GM21529 (cell line): ENCODE data around the gene RARA.

Experiments
- ATAC-seq: cut with Tn5 transposase; IDR thresholded peaks from one replicate; pipeline ENCODE4 v1.9.1; 2021; ENCODE audit not compliant: unreplicated experiment

RARA gene

DNA sequence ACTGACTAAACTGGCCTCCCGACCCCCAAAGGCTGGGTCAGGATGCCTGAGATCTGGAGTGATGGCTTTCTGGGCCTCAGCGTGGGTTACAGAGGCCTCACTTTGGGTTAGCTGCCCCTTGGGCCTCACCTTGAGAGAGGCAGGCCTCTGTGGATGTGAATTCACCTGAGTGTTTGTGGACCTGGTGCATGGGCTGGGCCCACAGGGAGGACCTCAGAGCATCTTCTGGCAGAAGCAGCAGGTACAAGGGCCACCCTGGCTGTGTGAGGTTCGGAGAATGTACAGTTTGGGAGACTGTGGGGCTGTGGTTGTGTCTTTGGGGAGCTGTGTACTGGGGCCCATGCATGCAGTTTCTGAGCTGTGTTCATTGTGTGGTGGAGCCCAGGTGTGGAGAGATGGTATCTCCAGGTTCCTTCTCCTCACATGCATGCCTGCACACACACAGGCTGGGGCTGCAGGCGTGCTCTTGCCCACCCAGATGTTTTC, 18.3 kb downstream of the RARA start:
- ATAC-seq = no peak

GRCh38 chr17:40327735-40328385, 18.9 kb downstream of the RARA start:
- no peak for ATAC-seq

DNA sequence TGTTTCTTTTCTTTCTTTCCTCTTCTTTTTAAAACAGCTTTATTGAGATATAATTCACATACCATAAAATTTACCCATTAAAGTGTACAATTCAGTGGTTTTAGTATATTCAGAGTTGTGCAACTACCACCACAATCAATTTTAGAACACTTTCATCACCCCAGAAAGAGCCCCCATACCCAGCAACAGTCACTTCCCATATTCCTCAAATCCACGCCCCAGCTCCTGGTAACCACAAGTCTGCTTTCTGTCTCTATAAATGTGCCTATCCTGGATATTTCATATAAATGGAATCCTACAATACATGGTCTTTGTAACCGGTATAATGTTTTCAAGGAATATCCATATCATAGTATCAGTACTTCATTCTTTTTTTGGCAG, 19.4 kb downstream of the RARA start:
- ATAC-seq = no peak

DNA sequence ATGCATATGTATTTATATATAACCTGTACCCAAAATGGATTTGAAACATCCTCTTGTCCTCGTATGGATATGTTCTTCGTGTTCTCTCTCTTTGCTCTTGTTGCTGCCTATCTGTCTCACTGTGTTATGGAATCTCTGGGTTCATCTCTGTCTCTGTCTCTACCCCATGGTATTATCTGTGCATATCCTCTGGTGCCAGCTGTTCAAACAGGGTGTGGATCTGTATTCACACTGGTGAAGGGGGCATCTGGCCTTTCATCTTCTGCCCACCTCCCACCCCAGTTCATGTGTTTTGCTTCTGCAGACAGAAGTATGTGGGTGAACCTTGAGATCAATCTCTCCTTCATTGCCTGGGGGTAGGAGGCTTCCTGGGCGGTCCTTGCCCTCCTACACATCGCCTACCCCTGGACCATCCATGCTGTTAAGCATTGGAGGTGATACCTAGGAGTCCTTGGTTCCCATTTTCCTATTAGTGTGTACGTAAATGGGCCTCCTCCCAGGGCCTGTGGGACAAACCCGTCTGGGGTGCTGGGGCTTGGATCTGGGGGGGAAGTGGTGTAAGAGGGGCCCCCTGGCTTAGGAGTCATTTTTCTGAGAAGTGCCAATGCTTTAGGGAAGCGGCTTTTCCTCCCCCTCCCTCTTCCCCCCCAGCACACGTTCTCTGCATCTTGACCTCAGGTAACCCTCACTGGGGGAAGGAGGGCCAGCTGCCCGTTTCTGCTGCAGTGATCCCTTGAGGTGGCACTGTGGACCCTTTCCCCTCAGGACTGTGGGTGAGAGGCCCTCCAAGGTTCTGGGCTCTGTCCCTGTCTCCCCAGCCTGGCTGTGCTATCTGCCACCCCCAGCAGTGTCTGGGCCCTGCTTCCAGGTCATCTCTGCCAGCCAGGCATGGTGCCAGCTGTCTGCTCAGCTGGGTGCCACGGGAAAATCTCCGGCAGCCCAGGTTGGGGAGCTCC, 21.1 kb downstream of the RARA start:
- ATAC-seq = no peak

- ATAC-seq = no peak
Observed at GRCh38 chr17:40330850-40331470, 22.0 kb downstream of the RARA start.

DNA sequence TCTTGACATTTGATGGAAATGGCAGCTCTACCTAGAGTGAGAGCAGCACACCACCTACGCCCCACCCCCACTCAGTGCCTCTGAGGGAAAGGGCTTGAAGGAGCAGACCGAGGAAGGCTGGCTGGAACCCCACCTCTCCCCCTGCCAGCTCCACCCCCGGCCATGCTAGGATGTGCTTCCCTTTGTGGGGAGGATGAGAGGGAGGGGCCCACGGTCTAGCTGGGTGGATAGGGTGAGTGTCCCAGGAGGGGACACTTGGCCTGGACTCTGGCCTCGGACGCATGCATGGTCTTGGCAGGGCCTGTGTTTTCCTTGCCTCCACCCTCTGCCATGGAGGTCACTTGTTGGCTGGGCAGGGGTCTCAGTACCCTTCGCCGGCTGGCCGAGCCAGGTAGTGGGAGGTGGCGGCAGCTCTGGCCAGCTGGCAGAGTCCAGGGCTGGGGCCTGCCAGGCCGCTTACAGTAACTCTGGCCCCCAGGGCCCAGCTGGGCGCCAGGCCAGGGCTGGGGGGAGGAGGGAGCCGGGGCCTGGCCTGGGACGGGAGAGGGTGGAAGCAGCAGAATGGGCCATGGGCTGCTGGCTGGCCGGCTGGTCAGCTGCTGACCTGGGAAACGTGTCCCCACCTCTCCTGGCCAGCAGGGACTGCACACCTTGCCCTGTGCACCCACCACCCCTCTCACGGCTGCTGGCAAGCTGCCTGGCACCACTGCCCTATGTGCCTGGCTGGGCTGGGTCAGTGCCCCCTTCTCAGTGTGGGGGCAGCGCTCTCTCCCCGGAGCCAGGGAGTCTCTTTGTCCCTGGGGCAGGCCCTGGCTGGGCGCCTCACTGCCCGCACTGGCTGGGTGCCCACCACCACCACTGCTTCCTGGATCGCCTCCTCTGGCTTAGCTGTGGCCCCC, 23.0 kb downstream of the RARA start:
- no peak for ATAC-seq

- no peak for ATAC-seq
Observed at GRCh38 chr17:40333781-40334448, 24.9 kb downstream of the RARA start.

DNA sequence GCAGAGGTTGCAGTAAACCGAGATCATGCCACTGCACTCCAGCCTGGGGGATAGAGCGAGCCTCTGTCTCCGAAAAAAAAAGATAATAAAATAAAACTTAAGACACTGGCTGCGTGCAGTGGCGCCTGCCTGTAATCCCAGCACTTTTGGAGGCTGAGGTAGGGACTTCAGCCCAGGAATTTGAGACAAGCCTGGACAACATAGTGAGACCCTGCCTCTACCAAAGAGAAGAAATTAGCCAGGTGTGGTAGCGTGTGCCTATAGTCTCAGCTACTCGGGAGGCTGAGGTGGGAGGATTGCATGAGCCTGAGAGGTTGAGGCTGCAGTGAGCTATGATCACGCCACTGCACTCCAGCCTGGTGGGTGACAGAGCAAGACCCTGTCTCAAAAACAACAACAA, 26.6 kb downstream of the RARA start:
- ATAC-seq = no peak

- ATAC-seq = no peak
Observed at GRCh38 chr17:40337351-40337750, 28.4 kb downstream of the RARA start.

DNA sequence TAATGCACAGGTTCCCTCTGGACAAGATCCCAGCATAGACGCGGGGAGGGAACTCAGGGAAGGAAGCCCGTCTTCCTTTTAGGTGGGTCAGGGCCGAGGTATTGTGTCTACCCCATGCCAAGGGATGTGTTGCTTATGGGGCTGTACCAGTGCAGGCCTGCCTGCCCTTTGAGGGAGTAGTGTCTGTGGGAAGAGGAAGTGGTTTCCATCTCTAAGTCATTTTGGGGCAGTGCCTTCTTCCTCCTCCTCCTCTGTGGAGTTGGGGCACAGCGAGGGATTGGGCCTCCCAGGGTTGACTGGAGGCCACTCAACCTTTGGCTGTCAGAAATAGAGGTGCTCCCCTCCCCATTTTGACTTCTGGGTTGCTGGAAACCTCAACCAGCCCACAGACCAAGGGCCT, 29.1 kb downstream of the RARA start:
- ATAC-seq = no peak

DNA sequence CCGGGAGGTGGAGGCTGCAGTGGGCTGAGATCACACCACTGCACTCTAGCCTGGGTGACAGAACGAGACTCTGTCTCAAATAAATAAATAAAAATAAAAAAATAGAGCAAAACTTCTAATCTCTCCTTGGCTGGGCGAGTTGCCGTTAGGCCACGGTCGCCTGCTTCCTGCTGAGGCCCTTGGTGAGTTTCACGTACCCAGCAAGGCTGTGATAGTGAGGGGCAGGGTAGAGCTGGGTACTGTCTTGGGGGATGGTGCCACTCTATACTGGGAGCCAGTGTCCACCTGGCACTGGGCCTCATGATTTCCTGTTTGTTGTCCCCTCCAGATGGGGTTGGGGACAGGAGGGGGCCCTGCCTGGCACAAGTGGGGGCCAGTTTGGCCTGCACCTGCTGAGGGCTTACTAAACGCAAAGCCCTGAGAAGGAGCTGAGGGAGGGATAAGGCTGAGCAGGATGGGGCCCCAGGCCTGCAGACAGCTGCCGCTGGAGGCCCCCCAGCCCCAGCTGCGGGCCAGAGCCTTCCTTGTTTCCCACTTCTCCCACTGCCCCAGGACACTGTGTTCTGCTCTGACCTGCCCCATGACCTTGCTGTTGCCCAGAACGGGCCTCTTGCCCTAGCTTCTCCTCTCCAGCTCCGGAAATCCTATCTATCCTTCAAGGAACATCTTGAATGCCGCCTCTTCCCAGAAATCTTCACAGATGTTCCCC, 30.1 kb downstream of the RARA start:
- ATAC-seq = no peak

DNA sequence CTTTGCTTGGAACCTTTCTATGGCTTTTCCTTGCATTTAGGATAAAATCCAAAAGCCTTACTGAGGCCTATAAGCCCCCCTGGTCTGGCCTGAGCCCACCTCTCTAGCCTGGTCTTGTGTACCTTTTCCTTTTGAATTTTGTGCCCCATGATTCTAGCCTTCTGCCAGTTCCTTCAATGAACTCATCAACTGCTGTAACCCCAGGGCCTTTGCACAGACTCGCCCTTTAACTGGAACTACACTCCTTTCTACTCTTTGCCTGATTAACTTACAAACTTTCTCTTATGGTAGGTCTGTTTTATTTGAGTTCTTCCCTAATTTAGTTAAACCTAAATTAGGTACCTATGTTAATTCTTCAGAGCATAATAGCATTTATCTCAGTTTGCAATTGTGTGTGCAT, 31.3 kb downstream of the RARA start:
- no peak for ATAC-seq

GRCh38 chr17:40340880-40341807, 32.2 kb downstream of the RARA start:
- ATAC-seq = peak; percentile 60

GRCh38 chr17:40341808-40342503, 33.0 kb downstream of the RARA start:
- no peak for ATAC-seq

- no peak for ATAC-seq
Observed at GRCh38 chr17:40342504-40343218, 33.7 kb downstream of the RARA start.

- no peak for ATAC-seq
Observed at GRCh38 chr17:40343219-40344119, 34.5 kb downstream of the RARA start.
